CD4-positive, alpha-beta T cell treated with Interleukin-17A for 1 hour (primary cell): ENCODE results near the gene CCDC201.
"Not testable (repeated sequence)": the region's sequence is repeated elsewhere in the genome, so short reads cannot be mapped to it uniquely, and the experiment has no call there.

Source experiments
- DNase-seq: peaks from one replicate; pipeline ENCODE4 v3.0.0-alpha.2; 2020

CCDC201 gene

DNA sequence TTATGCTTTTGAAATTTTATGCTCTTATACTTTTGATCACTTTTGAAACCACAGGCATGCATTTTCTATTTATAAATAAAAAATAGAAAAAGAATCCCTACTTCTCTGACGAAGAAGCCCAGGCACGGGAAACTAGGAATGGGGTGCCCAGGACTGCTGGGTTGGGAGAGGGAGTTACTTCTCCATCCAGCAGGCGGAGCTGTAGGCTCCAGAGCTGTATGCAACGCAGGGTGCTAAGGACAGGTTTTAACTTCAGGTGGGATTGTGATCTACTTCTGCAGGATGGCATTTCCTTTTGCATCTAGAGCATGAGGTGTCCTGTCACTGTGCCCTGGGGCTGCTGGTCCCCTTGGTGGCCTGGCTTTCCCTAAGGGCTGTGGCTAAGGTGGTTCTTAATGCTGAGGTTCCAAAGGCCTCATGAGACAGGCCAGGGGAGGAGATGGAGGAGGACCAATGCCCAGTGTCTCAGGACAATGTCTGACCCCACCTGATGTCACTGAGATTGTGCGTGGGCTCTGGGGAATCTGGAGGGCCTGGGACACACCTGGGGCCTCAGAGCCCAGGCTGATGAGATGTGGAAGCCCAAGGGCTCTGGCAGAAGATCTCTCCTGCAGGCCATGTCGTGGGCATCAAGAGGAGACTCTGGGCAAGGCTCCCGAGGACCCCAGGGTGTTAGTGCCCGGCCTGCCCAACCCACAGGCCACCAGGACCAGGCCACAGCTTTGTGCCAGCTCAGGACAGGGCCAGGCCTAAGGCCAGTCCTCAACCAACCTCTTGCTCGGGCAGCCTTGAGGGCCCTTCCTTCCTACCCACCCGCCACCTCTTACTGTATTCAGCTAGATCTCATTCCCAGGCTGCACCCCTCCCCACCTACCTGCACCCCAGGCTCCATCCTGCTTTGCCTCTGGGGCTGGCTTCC, 507 bp downstream of the CCDC201 start:
- DNase-seq: no peak

DNA sequence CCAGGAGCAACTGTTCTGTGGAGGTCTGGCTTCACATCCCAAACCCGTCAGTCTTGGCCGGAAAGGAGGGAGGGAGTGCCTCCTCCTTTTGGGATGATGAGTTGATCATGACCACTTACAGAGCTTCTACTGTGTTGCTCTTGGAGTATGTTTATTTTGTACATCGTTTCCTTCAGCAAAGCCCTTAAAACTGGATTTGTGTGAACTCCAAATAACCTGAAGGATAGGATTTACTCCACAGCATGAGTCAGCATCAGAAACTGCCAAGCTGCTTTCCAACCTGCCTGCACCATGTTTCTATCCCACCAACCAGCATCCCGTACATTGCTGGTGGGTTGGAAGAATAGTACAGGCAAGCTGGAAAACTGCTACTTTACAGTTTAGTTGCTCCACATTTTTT, 3.5 kb downstream of the CCDC201 start:
- DNase-seq: no peak

DNA sequence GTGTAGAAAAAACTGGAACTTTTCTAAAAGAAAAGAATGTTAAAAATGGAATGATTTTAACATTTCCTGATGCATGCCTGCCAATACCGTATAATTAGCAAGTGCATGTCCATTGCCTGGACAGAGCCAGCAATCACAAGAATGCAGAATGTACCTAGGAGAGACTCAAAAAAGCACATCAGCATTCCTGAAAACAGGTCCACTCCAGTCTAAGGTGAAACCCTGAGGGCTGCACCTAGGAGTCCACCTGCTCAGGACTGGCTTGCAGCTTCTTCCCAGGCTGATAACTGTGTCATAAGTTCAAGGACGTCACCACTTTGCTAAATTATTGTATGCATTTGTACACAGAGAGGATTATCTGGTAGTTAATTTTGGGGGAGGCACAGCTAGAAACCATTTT, 5.4 kb downstream of the CCDC201 start:
- DNase-seq: no peak

DNA sequence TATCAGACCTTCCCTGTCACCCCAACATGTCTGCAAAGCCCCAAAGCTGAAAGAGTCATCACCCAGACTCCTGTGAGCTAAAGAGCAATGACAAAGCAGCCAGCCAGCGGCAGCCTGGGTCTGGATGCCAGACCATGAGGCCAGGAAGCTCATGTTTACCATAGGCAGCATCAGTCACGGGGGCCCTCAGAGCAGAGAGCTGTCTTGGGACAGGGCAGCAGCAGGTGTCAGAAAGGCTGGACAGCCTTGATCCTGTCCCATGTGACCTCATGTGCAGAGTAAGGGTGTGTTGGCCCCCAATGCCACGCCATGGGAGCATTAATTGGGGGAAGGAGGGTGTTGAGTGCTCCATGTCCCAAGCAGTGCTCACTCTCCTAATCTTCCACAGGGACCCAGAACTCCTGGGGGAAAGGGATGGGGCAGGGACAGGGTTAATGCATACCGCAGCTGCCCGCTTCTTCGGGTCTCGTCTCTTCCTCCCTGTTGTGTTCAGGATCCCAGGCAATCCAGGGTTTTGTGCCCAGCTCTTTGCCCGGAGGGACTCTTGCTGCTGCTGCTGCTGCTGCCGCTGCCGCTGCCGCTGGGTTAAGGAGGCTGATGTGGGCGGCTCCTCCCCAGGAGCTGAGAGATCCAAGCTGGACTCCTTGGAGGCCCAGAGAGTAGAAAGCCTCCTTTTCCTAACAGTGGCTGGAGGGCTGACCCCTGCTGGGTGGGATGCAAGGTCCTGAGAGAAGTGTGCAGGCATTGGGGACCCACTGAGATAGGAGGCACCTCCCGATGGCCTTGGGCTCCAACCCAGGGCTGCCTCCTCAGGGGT, 7.1 kb downstream of the CCDC201 start:
- DNase-seq: no peak

DNA sequence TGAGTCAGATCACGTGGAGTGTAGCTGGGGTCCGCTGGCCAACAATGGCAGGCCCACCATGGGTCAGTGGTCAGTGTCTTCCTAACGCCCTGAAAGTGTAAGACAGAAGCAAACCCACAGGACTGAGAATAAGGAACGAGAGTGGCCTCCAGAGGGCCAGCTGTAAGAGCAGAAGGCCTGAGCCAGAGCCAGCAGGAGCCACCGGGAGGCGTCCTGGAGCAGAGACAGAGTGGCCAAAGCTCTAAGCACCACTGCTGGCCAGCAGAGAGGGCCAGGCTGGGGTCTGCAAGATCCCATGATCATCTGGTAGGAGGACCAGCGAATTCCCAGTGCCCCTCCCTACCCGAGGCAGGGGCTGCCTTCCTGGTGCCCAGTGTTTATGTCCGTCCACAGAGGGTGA, 9.2 kb downstream of the CCDC201 start:
- no peak for DNase-seq

DNA sequence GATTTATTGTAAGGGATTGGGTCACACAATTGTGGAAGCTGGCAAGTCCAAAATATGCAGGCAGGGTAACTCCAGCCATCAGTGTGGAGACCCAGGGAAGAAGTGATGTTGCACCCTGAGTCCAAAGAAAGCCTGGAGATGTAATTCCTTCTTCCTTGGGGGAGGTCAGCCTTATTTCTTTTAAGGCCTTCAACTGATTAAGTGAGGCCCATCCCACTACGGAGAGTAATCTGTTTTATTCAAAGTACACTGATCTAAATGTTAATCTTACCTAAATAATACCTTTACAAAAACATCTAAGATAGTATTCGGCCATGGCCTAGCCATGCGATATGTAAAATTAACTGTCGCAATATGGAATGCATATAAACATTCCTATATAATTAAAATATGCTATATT, 16.0 kb downstream of the CCDC201 start:
- not testable (repeated sequence) for DNase-seq

DNA sequence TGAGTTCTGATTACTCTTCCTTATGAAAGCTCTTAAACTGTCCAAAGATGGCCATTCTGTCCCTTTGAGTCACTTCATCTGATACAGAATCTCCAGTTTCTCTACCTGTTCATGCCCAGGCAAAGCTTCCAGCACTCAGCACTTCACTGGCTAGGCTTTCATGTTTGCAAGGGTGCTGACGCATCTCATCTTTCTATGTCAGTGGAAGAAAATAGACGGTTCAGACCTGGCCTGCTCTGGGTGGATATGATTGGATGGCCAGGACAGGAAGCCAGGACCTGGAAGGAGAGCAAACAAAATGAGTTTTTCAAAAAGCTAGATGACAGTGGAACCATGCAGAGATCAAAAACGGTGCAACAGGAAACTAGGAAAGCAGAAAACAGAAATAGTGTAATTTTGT, 17.2 kb downstream of the CCDC201 start:
- not testable (repeated sequence) for DNase-seq

DNA sequence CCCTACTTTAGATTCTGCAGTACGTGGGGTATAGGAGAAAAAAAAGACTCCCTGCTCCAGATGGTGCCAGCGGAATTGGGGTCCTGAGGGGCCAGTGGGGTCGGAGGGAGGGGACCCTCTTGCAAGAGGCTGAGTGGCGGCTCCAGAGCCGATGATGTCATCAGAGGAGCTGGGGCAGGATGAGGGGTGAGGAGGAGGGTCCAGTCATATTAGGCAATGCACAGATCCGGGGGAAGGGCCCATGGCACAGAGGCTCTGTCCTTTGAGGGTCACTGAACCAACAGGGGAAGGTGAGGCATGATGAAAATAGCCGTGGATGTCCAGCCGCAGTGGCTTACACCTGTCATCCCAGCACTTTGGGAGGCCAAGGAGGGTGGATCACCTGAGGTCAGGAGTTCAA, 19.4 kb downstream of the CCDC201 start:
- DNase-seq: not testable (repeated sequence)

DNA sequence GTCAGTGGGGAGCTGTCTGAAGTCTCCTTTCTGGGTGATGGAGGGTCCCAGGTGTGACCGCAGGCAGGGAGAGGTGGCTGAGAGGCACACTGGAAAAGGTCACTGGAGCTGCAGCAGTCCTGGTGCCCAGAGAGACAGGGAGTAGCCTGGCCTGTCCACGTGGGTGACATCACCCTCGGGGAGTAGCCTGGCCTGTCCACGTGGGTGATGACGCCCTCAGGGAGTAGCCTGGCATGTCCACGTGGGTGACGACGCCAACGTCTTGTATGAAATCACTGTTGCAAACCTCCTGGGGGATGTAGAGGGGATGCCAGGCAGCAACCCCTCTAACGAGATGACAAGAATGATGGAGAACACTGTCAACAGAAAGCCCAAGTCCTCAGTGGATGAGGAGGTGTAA, 19.9 kb downstream of the CCDC201 start:
- DNase-seq: not testable (repeated sequence)

DNA sequence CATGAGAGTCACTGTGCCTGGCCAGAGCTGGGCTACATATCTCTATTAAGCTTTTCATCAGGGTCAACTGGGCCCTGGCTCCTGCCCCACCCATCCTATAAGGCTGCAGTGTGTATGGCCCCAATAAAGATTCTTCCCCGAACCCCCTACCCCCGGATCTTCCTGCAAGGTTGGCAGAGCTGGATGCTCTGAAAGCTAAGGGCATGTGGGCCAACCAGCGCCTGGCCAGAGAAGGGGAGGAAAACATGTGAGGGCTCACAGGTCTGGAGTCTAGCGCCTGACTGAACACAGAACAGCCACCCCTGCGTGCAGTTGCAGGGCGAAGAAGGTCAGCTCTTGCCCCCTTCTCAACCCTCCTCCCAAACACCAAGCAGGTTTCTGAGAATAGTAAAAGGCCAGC, 24.1 kb downstream of the CCDC201 start:
- DNase-seq: not testable (repeated sequence)

DNA sequence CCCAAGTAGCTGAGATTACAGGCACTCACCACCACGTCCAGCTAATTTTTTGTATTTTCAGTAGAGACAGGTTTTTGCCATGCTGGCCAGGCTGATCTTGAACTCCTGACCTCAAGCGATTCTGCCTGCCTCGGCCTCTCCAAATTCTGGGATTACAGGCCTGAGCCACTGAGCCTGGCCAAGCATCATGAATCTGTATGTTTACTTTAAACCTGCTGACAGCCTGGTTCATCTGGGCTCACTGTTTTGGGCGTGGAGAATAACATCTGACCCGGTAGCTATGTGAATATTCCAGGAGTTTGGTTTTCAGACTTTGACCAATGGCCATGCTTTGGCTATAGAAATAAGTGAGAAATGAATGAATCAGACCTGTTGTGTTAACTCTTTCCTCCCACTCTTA, 26.3 kb downstream of the CCDC201 start:
- DNase-seq: not testable (repeated sequence)

DNA sequence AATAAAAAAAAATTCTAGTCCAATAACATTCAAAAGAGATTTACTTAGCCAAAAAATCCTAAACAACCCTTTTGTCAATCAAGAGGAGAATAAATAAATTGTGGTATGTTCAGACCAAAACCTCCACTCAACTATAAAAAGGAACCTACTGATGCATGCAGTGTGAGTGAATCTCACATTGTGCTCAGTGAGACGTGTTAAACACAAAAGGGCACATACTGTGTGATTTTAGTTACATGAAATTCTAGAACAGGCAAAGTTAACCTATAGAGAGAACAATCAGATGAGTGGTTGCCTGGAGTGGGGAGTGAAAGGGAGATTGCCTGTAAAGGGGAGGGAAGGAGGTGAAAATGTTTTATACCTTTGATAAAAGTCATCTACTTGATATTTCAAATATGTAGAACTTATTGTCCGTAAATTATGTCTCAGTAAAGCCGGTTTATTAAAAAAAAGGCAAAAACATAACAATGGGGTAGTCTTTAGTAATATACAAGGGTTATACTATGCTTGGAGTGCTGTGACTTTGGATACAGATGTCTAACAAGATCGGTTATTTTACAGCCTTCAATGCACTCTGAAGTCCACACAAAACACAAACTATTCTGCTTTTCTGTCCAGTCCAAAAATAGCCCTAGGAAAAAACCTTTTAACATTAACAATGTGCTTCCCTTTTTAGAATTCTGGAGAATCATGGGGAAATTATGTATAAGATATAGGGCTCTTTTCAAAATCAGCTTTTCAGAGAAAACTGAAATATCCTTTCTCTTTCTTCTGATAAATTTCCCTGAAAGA, 30.8 kb downstream of the CCDC201 start:
- DNase-seq: not testable (repeated sequence)

DNA sequence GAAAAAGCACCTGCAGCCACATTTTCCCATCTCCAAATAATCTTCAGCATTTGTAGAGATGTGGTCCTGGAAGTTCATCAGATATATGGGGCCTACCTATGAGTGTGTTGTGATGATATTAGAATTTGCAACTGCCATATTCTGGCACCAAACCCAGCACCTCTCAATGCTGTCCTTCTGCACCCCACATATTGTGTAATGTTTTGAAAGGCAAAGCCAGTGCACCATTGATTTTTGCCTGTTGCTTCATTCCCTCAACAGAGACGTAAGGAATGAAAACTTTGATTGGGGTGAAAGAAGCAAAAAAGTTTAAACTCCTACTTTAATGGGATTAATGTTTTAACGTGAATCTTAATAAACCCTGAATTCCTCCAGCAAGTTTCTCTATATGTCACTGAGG, 34.0 kb downstream of the CCDC201 start:
- DNase-seq: not testable (repeated sequence)

DNA sequence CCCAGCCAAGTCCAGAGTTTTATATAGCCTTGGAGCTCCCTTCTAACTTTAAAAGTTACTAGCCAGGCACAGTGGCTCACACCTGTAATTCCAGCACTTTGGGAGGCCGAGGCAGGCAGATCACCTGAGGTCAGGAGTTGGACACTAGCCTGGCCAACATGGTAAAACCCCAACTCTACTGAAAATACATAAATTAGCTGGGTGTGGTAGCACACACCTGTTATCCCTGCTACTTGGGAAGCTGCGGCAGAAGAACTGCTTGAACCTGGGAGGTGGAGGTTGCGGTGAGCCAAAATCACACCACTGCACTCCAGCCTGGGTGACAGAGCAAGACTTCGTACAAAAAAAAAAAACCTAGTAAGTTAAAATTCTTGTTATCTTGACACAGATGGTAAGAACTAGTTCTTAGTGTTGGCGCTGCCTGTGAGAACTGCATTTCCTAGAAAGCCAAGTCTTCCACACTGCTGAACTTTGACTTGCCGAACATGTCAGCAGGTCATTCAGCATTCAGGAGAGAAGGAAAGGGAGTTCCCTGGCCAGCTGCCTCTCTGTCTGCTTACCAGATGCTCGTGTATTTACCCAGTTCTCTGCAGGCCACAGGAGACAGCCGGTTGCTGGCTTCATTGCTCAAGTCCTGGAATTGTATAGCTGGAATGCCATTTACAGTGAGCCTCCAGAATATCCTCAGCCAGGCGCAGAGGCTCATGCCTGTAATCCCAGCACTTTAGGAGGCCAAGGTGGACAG, 40.3 kb downstream of the CCDC201 start:
- DNase-seq: not testable (repeated sequence)

DNA sequence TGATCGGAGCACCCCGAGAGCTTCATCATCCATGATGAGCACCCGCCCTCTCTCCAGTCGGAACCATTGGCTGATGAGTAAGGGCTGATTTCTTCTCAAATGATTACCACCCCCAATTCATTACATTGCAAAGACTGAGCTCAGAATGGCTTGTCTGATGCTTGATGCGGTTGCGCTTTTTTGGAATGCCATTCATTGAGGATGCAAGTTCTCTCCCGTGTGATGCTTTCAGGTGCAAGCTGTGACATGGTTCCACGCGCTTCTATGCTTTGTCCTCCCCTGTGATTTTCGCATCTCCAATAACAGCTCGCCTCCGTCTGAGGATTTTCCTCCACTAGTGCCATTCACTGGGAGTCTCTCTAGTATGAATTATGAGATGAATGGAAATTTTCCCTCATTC, 43.0 kb downstream of the CCDC201 start:
- not testable (repeated sequence) for DNase-seq

DNA sequence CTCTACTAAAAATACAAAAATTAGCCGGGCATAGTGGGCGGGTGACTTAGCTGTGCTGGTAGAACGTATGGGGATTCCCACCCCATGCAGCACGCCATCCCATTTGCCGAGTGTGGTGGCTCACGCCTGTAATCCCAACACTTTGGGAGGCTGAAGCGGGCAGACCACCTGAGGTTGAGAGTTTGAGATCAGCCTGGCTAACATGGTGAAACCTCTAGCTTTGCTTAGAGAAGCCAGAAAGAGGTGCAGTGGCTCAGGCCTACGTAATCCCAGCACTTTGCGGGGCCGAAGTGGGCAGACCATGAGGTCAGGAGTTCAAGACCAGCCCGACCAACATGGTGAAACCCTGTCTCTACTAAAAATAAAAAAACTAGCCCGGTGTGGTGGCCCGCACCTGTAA, 45.2 kb downstream of the CCDC201 start:
- not testable (repeated sequence) for DNase-seq

DNA sequence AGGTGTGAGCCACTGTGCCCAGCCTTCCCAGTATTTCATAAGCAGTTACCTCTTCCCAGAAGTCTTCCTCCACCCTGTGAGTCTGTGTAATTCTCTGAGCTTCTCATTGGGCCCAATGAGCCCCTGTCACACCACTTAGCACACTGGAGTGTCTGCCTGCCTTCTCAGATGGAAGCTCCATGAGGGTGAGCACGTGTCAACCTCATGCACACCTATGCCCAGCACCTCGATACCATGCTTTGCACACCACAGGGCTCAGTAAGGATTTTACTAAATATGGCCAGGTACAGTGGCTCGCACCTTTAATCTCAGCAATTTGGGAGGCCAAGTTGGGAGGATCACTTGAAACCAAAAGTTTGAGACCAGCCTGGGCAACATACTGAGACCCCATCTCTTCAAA, 46.3 kb downstream of the CCDC201 start:
- not testable (repeated sequence) for DNase-seq

DNA sequence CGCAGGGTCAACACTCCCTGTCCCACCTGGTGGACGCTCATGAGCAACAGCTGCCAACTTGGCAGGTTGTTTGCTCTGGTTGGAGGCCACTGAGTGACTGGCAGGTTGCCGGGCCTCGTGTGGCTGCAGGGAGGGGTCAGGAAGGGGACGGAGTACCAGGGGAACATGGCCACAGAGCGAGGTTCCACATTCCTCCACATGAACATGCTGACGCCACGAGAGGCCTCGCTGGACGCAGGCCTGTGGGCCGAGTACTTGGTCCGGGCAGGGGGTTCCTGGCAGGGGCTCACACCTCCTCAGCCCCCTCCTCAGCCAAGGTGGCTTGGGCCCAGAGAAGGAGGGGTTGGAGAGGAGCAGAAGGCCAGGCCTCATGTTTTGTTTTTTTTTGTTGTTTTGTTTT, 54.1 kb downstream of the CCDC201 start:
- DNase-seq: not testable (repeated sequence)

DNA sequence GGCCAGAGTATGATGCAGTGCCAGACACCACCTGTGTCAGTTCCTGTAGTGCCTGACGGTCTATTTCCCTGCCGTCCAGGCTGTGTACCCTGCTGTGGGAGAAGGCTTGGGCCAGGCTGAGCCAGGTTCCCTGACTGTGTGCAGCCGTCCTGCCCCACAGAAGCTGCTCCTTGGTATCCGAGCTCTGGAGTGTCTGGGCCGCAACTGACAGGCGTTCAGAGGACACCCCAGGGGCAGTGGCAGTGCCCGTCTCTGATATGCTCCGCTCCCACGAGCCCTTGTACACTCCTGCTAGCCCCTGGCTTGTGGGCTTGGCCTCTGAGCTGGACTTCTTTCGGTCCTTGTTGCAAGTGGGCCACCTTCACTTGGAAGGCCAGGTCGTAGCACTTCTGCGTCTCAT, 55.0 kb downstream of the CCDC201 start:
- not testable (repeated sequence) for DNase-seq

DNA sequence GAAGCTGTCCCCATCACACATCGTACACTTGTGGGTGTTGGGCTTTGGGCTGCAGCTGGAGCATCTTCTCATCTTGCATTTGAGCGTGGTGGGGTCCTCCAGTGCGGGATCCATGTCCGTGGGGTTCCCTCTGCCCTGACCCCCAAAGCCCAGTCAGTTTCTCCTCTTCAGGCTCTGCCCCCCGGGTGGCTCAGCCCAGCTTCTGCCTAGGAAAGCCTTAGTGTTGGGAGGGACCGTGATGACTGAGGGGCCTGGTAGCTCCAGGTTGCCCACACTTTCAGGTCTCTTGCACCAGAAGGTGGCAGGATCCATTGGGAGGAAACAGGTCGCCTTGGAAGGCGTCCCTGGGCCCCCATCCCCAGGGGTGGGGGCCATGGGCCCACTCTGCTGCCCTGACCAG, 55.9 kb downstream of the CCDC201 start:
- not testable (repeated sequence) for DNase-seq

DNA sequence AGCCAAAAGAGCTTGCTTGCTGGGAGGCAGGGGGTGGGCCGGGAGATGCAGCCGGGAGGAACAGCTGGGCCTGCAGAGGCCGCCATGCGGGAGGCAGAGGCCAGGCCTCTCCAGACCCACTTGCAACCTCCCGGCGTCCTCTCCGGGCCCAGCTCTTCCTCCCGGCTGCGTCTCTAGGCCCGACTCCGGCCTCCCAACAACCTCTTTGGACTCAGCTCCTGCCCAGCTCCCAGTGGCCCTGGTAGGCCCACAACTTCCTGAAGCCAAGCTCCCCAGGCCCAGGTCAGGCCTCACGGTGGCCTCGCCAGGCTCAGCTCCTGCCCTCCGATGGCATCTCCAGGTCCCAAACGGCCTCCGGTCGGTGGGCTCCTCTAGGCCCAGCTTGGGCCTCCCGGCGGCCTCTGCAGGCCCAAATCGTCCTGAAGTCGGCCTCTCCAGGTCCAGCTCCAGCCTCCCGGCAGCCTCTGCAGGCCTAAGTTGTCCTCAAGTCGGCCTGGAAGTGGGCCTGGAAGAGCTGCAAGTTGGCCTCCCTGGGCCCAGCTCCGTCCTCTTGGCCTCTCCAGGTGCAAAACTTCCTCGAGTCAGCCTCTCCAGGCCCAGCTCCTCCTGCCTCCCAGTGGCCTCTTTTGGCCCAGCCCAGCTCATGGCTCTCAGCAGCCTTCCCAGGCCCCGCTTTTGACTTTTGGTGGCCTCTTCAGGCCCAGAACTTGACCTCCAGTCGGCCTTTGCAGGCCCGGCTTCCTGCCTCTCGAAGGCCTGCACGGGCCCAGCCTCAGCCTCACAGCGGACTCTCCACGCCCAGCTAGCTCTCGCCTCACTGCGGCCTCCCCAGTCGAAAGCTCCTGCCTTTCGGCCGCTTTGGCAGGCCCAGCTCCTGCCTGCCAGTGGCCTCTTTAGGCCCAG, 58.4 kb downstream of the CCDC201 start:
- DNase-seq: not testable (repeated sequence)
